ENCODE data around the gene TIMP4.

TIMP4 gene

GRCh38 chr3:12147049-12147780 lies 11.5 kb downstream of the TIMP4 start:
- no peak for DNase-seq (ENCODE audit: low read depth)

GRCh38 chr3:12143949-12144504 lies 14.7 kb downstream of the TIMP4 start:
- DNase-seq (ENCODE audit: low read depth) = no peak

GRCh38 chr3:12142476-12142875 lies 16.2 kb downstream of the TIMP4 start:
- no peak for DNase-seq (ENCODE audit: low read depth)

- no peak for DNase-seq (ENCODE audit: low read depth)
These were observed 17.4 kb downstream of the TIMP4 start for GRCh38 chr3:12141350-12141749.

DNA sequence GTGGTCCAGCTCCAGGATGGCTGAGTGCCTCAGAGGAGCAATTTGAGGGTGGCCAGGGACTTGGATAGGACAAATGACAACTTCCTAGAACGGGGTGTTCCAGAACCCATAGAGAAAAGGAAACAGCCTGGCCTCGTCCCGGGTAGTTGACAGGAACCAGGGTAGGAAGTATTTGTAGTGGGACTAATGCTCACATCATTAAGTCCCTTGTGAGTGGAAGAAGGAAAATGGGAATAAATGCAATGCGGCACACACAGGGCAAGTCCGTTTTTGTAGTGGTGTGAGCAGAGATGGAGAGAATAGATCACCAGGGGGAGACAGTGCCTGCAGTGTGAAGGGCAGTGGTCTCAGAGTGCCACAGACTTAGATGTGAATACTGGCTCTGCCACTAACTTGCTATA lies 19.6 kb downstream of the TIMP4 start:
- DNase-seq (ENCODE audit: low read depth) = no peak

- DNase-seq (ENCODE audit: low read depth) = no peak
These were observed 20.7 kb downstream of the TIMP4 start for GRCh38 chr3:12138044-12138443.

- DNase-seq (ENCODE audit: low read depth) = no peak
These were observed 22.3 kb downstream of the TIMP4 start for GRCh38 chr3:12136371-12136770.

GRCh38 chr3:12135029-12135657 lies 23.6 kb downstream of the TIMP4 start:
- peak; percentile 24 for DNase-seq (ENCODE audit: low read depth)

DNA sequence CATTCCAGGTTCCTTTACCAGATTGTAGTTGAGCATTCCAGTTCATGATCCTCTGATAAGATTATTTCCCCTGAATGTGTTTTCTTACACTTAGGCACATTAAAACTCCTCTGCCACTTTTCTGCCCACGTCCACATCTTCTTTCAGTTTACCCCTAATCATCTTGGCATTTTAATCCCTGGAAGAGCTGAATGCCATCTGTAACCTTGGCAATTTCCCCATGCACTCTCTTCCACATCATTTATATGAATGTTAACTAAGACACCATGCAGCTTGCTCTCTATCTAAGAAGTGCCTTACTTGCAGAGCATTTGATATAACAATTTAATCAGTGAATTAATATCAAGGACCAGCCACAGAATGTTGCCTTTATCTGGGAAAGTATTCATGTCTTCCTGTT lies 25.8 kb downstream of the TIMP4 start:
- DNase-seq (ENCODE audit: low read depth) = no peak

- no peak for DNase-seq (ENCODE audit: low read depth)
These were observed 27.2 kb downstream of the TIMP4 start for GRCh38 chr3:12131351-12132090.

- DNase-seq (ENCODE audit: low read depth) = no peak
These were observed 31.3 kb downstream of the TIMP4 start for GRCh38 chr3:12127391-12127790.

DNA sequence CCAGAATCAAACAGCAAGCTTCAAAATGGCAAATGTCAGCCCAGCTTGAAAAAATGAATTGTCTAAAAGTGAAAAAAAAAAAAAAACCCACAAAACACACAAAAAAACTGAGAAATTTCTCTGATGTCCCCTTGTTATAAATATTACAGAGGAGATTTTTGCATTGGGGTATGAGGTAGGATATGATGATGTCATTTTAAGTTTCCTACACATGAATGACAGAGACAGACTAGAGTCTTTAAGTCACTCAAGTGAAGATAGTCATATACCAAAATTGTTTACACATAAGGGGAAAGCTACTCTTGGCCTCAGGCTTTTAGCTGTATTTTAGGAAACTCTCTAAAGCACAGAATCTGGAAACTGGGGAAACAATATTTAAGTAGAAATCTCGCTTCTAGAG lies 32.9 kb downstream of the TIMP4 start:
- no peak for DNase-seq (ENCODE audit: low read depth)

DNA sequence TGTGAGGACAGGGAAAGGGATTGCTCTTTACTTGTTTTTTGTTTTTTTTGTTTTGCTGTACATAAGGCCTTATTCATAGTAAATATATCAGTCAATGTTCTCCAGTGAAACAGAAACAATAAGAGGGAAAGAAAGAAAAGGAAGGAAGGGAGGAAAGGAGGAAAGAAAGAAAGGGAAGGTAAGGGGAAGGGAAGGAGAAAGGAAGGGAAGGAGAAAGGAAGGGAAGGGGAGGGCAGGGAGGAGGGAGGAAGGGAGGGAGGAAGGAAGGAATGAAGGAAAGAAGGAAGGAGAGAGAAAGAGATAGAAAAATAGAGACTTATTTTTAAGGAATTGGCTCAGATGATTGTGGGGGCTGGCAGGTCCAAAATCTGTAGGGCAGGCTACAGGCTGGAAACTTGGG lies 37.2 kb downstream of the TIMP4 start:
- no peak for DNase-seq (ENCODE audit: low read depth)

DNA sequence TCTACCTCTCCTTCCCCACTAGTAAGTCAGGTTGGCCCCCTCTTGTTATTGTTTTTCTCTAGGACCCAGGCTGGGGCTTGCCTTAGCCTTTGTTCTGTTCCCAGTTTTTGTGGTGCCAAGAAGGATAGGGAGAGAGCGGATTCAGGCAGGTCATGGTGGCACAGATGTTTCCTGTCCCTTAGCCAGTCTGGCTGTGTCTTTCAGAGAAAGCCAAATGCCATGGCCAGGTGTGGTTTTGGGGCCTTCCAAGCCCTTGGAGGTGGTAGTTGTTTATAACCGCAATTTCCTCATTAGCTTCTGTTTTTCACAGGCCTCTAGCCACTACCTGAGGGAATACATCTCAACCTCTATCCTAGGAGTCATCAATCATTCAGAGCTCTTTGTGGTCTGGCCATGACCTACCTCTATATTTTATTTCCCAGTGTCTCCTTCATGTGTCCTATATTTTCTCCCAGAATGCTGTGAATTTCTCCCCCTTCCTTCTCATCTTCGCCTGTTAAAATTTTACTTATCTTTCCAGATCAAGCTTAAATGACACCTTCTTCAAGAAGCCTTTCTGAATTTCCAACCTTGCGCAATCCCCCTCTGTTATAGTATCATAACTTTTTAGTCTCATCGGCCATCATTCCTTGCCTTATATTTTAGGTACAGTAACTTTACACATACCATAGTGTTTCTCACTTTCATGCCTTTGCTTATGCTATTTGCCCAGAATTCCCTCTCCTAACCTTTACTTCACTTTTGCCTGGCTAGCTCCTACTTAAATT lies 38.2 kb downstream of the TIMP4 start:
- DNase-seq (ENCODE audit: low read depth) = no peak

- DNase-seq (ENCODE audit: low read depth) = no peak
These were observed 41.2 kb downstream of the TIMP4 start for GRCh38 chr3:12117473-12117872.

DNA sequence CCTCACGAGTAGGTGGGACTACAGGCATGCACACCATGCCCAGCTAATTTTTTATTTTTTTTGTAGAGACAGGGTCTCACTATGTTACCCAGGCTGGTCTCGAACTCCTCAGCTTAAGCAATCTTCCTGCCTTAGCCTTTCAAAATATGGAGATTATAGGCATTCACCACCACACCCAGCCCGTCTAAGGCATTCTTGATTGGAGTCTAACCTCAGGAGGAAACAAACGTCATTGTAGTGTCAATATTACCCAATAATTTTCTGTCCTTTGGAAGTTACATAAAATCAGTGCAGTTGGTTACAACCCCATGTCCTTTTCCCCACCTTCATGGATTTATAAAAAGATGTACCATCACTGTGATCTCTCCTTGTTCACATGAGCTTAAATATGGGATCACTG lies 41.8 kb downstream of the TIMP4 start:
- DNase-seq (ENCODE audit: low read depth) = no peak

DNA sequence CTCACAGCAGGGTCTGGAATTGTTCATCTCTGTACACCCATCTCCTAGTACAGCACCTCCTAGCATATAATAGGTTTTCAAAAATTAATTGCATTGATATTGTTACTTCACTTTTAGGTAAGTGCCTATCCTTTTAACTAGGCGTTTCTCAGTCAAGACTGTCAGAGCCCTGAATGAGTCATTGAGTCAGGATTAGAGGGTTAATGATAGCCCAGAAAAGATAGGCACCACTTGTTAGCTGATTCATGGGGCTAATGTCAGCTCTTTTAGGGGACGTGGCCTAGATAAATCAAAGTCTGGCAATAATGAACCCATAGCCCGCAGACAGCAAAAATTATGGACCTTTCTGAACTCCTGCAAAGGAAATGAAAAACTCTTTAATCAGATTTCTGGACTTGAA lies 42.9 kb downstream of the TIMP4 start:
- DNase-seq (ENCODE audit: low read depth) = no peak

GRCh38 chr3:12115104-12115503 lies 43.6 kb downstream of the TIMP4 start:
- DNase-seq (ENCODE audit: low read depth) = no peak

DNA sequence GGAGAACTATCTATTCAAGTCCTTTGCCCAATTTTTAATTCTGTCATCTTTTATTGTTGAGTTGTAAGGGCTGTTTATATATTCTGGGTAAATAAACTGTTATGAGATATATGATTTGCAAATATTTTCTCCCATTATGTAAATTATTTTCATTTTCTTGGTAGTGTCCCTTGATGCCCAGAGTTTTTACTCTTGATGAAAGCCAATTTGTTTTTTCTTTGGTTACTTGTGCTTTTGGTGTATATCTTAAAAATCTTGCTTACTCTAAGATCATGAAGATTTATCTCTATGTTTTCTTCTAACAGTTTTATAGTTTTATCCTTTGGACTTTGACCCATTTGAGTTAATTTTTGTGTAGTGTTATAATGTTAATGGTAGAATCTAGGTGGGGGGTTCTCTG lies 44.5 kb downstream of the TIMP4 start:
- DNase-seq (ENCODE audit: low read depth) = no peak

GRCh38 chr3:12107071-12107713 lies 51.5 kb downstream of the TIMP4 start:
- no peak for DNase-seq (ENCODE audit: low read depth)
